GM23338 (cell line): ENCODE measurements around the gene CNN3.

ENCODE experiments used
- CREB1 ChIP-seq: fragments of 250-450 bp; sonication (Bioruptor Pico); IDR thresholded peaks from 2 replicates; pipeline ENCODE4 v1.5.0; 2020; ENCODE audit warnings: low read depth, mild to moderate bottlenecking, moderate library complexity
- CTCF ChIP-seq, 2 experiments: fragments of 200-600 bp in 1 of 2; sonication (generic) in 1 of 2; conservative IDR thresholded peaks; 2 replicates each; pipeline versions ENCODE4 v1.5.1 to v1.6.1; 2016 to 2017; ENCODE audit warnings: antibody characterized with exemption in 2 of 2, low read depth in 2 of 2, mild to moderate bottlenecking in 2 of 2, moderate library complexity in 1 of 2
- EZH2 ChIP-seq: fragments of 200-600 bp; sonication (generic); IDR thresholded peaks from one replicate; pipeline ENCODE4 v1.8.0; 2017; ENCODE audit warnings: antibody characterized with exemption, mild to moderate bottlenecking, low read depth; ENCODE audit not compliant: unreplicated experiment
- EZH2phosphoT487 ChIP-seq: fragments of 200-600 bp; sonication (generic); IDR thresholded peaks from one replicate; pipeline ENCODE4 v1.8.1; 2018; ENCODE audit warnings: antibody characterized with exemption; ENCODE audit not compliant: unreplicated experiment
- JUNB ChIP-seq: IDR thresholded peaks from one replicate; pipeline ENCODE4 v1.6.1; 2016; ENCODE audit warnings: antibody characterized with exemption; ENCODE audit not compliant: unreplicated experiment
- POLR2AphosphoS5 ChIP-seq: IDR thresholded peaks from 2 replicates; pipeline ENCODE4 v1.6.1; 2016; ENCODE audit warnings: antibody characterized with exemption, low read depth
- REST ChIP-seq: IDR thresholded peaks from one replicate; pipeline ENCODE4 v1.6.1; 2018; ENCODE audit warnings: antibody characterized with exemption; ENCODE audit not compliant: unreplicated experiment
- ZNF462 ChIP-seq: fragments of 250-450 bp; sonication (Bioruptor Pico); IDR thresholded peaks from 2 replicates; pipeline ENCODE4 v1.5.0; 2020; ENCODE audit warnings: mild to moderate bottlenecking, moderate library complexity
- TF ChIP-seq, protein P1 (sequence below): IDR thresholded peaks from 2 replicates; pipeline ENCODE4 v1.6.1; 2016; ENCODE audit warnings: antibody characterized with exemption

DNA sequence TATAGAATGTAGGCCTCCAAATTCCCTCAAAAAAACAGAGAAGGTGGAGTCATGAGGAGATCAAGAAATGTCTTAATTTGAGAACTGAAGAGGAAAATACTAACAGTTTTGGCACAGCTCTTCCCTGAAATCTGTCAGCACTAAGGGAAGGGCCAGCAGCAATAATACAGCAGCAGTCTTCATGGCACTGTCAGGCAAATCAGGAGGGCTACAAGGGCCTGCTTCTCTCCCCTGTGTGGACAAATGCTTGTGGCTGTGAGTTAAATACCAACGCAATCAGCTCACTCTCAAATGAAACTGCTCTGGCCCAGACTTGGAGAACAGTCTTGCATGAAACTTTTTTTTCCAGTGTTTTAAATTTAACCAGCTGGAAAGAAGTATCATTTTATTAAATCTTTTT, 20.5 kb upstream of the CNN3 start:
- TF ChIP-seq CTCF (conservative IDR thresholded peaks at IDR 0.05; ENCODE audit: low read depth in 2 of 2): no peak
- TF ChIP-seq EZH2: no peak
- TF ChIP-seq CREB1: no peak
- TF ChIP-seq POLR2AphosphoS5: no peak
- no peak for TF ChIP-seq REST
- TF ChIP-seq EZH2phosphoT487: no peak
- TF ChIP-seq ZNF462 (CRISPR knock-in tag): no peak
- TF ChIP-seq, protein P1, sequence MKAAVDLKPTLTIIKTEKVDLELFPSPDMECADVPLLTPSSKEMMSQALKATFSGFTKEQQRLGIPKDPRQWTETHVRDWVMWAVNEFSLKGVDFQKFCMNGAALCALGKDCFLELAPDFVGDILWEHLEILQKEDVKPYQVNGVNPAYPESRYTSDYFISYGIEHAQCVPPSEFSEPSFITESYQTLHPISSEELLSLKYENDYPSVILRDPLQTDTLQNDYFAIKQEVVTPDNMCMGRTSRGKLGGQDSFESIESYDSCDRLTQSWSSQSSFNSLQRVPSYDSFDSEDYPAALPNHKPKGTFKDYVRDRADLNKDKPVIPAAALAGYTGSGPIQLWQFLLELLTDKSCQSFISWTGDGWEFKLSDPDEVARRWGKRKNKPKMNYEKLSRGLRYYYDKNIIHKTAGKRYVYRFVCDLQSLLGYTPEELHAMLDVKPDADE: no peak
- TF ChIP-seq JUNB: no peak
